HG03066 (cell line): ENCODE data around the gene MTIF3.

ENCODE experiments used
- ATAC-seq: cut with Tn5 transposase; IDR thresholded peaks from one replicate; pipeline ENCODE4 v1.9.1; 2021; ENCODE audit warnings: low read depth; ENCODE audit not compliant: unreplicated experiment

The MTIF3 gene

GRCh38 chr13:27461940-27462584, 11.7 kb upstream of the MTIF3 start:
- ATAC-seq: no peak

GRCh38 chr13:27455331-27455855, 5.0 kb upstream of the MTIF3 start:
- no peak for ATAC-seq

GRCh38 chr13:27450921-27451471, 632 bp upstream of the MTIF3 start:
- ATAC-seq: no peak

GRCh38 chr13:27449081-27449603, 1.2 kb downstream of the MTIF3 start:
- no peak for ATAC-seq

- no peak for ATAC-seq
Measured at GRCh38 chr13:27448308-27448707, 2.1 kb downstream of the MTIF3 start.

- ATAC-seq: no peak
Measured at GRCh38 chr13:27446986-27447583, 3.3 kb downstream of the MTIF3 start.

GRCh38 chr13:27442797-27443196, 7.6 kb downstream of the MTIF3 start:
- no peak for ATAC-seq

GRCh38 chr13:27442071-27442647, 8.2 kb downstream of the MTIF3 start:
- no peak for ATAC-seq

GRCh38 chr13:27440408-27440807, 10.0 kb downstream of the MTIF3 start:
- ATAC-seq: no peak

- ATAC-seq: no peak
Measured at GRCh38 chr13:27437126-27437525, 13.2 kb downstream of the MTIF3 start.

- no peak for ATAC-seq
Measured at GRCh38 chr13:27432611-27433210, 17.7 kb downstream of the MTIF3 start.

GRCh38 chr13:27432180-27432579, 18.2 kb downstream of the MTIF3 start:
- no peak for ATAC-seq

GRCh38 chr13:27428160-27428559, 22.2 kb downstream of the MTIF3 start:
- no peak for ATAC-seq

- no peak for ATAC-seq
Measured at GRCh38 chr13:27427641-27428040, 22.7 kb downstream of the MTIF3 start.

GRCh38 chr13:27425918-27426630, 24.3 kb downstream of the MTIF3 start:
- peak; percentile 58 for ATAC-seq

GRCh38 chr13:27425158-27425917, 25.0 kb downstream of the MTIF3 start:
- no peak for ATAC-seq

GRCh38 chr13:27424246-27425157, 25.9 kb downstream of the MTIF3 start, which contains the start of gene GTF3A:
TSS of gene GTF3A (plus strand) at chr13:27424619.
- ATAC-seq: peak; percentile 51

GRCh38 chr13:27423333-27423732, 27.0 kb downstream of the MTIF3 start:
- ATAC-seq: no peak
